Suprapubic skin (tissue), 4 donors: ENCODE results near the gene TRUB1. TPM values are rescaled to one million over a fixed set of nuclear protein-coding genes. Genes with fewer than 3 reads are reported as not detected.

ENCODE experiments used
- DNase-seq, 2 donors: peaks; one replicate each; pipeline ENCODE4 v3.0.0-alpha.2; 2019; ENCODE audit warnings: low spot score in 2 of 2
- H3K27ac ChIP-seq: fragments of 200-600 bp; sonication (generic); one replicate; pipeline ENCODE4 v1.5.1; 2019
- H3K27me3 ChIP-seq: fragments of 200-600 bp; sonication (generic); one replicate; pipeline ENCODE4 v1.5.1; 2019
- H3K36me3 ChIP-seq: fragments of 200-600 bp; sonication (generic); one replicate; pipeline ENCODE4 v1.5.1; 2019
- H3K4me1 ChIP-seq: fragments of 200-600 bp; sonication (generic); one replicate; pipeline ENCODE4 v1.5.1; 2019
- H3K4me3 ChIP-seq: fragments of 200-600 bp; sonication (generic); one replicate; pipeline ENCODE4 v1.5.1; 2019; ENCODE audit warnings: mild to moderate bottlenecking
- H3K9me3 ChIP-seq: fragments of 200-600 bp; sonication (generic); one replicate; pipeline ENCODE4 v1.5.1; 2019
- CTCF ChIP-seq, 2 donors: fragments of 200-600 bp in 1 of 2; fragments of 450-650 bp in 1 of 2; sonication (generic) in 1 of 2; IDR thresholded peaks; one replicate each; pipeline ENCODE4 v1.5.1; 2016 to 2019; ENCODE audit warnings: antibody characterized with exemption in 2 of 2, mild to moderate bottlenecking in 1 of 2, moderate library complexity in 1 of 2
- EP300 ChIP-seq: sonication (generic); formaldehyde crosslinking; IDR thresholded peaks from one replicate; pipeline ENCODE4 v1.6.1; 2017; ENCODE audit warnings: antibody characterized with exemption
- POLR2A ChIP-seq, 2 donors: fragments of 450-650 bp; IDR thresholded peaks; one replicate each; pipeline ENCODE4 v1.6.1; 2017; ENCODE audit warnings: antibody characterized with exemption in 2 of 2, mild to moderate bottlenecking in 2 of 2, moderate library complexity in 2 of 2
- POLR2AphosphoS5 ChIP-seq, 3 donors: sonication (generic); formaldehyde crosslinking; IDR thresholded peaks; one replicate each; pipeline ENCODE4 v1.6.1; 2017; ENCODE audit warnings: antibody characterized with exemption in 3 of 3
- WGBS: methylation state at CpG from one replicate; pipeline ENCODE4 v1.1.5; 2018; 5-methylcytosine and 5-hydroxymethylcytosine counted together
- total RNA-seq, 4 donors: library from RNA; depleted of rRNA; stranded (reverse); fragments of >200 nt; gene quantifications; one replicate each; pipeline ENCODE4 v1.1.0, GENCODE V29; 2016

Gene TRUB1
- total RNA-seq, 4 donors from 2014 or later, result 11.6 to 28.6 (median 15.0) TPM

DNA sequence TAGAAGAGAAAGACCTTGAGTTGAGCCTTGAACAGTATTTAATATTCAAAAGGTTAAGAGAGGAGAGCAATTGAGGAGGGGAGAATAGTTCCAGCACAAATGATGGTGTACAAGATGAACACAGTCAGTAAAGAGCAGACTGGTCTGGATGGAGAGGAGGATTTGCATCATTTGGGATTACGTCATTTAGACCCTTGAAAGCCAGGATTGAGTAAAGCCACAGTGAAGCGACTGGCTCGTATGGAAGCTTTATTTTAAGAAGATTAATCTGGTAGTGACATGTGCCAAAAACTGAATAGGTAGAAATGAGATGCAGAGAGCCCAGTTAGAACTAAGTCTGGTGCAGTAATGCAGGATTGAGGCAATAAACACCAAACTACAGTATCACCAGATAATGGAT lies 52.6 kb downstream of the TRUB1 start:
- H3K4me1 ChIP-seq, result no peaks in the 10 kb centered on the region
- no peak for DNase-seq
- H3K4me3 ChIP-seq, result no peak overlapping the region
- no peak overlapping the region for H3K27ac ChIP-seq
- TF ChIP-seq EP300, result no peak
- TF ChIP-seq CTCF (IDR thresholded peaks at IDR 0.05), result no peak
- no peak for TF ChIP-seq POLR2AphosphoS5 (IDR thresholded peaks at IDR 0.05)
- no peak for TF ChIP-seq POLR2A (IDR thresholded peaks at IDR 0.05)
- no peaks in the 10 kb centered on the region for H3K36me3 ChIP-seq
- no peaks in the 10 kb centered on the region for H3K9me3 ChIP-seq
- 91% methylated on average over 3 of the region's 3 CpGs for WGBS
- H3K27me3 ChIP-seq, result no peaks in the 10 kb centered on the region

DNA sequence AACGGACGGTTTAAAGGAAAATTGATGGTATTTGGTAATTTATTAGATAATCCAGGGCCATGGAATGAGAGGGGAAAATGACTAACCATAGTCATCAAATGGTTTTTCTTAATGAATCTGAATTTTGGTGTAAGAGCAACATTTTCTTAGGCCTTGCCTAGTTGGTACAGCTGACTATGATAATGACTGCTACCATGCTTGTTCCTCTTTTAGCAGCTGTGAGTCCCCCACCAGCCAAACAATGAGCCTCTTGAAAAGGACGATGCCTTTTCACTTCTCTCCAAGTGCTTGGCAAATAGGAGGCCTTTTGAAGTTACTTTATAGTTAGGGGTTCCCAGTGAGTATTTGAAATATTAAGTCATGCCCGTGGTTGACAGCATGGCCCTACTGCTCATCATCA lies 53.0 kb downstream of the TRUB1 start:
- WGBS, result 87% methylated on average over 4 of the region's 4 CpGs
- Histone ChIP-seq H3K4me3 (no peak overlapping the region), H3K36me3 (no peaks in the 10 kb centered on the region), H3K27ac (no peak overlapping the region), H3K27me3 (no peaks in the 10 kb centered on the region), H3K4me1 (no peaks in the 10 kb centered on the region), H3K9me3 (no peaks in the 10 kb centered on the region)
- no peak for DNase-seq
- no peak for TF ChIP-seq EP300
- no peak for TF ChIP-seq POLR2AphosphoS5 (IDR thresholded peaks at IDR 0.05)
- TF ChIP-seq CTCF (IDR thresholded peaks at IDR 0.05), result no peak
- TF ChIP-seq POLR2A (IDR thresholded peaks at IDR 0.05), result no peak

GRCh38 chr10:114992189-114992775 lies 54.3 kb downstream of the TRUB1 start:
- H3K27me3 ChIP-seq, result no peaks in the 10 kb centered on the region
- H3K27ac ChIP-seq, result no peak overlapping the region
- no peak for DNase-seq
- H3K36me3 ChIP-seq, result no peaks in the 10 kb centered on the region
- TF ChIP-seq POLR2AphosphoS5 (IDR thresholded peaks at IDR 0.05), result no peak
- TF ChIP-seq CTCF (IDR thresholded peaks at IDR 0.05), result no peak
- TF ChIP-seq POLR2A (IDR thresholded peaks at IDR 0.05), result no peak
- no peak for TF ChIP-seq EP300
- no peak overlapping the region for H3K4me3 ChIP-seq
- no peaks in the 10 kb centered on the region for H3K4me1 ChIP-seq
- 65% methylated on average over 9 of the region's 9 CpGs for WGBS
- H3K9me3 ChIP-seq, result no peaks in the 10 kb centered on the region

DNA sequence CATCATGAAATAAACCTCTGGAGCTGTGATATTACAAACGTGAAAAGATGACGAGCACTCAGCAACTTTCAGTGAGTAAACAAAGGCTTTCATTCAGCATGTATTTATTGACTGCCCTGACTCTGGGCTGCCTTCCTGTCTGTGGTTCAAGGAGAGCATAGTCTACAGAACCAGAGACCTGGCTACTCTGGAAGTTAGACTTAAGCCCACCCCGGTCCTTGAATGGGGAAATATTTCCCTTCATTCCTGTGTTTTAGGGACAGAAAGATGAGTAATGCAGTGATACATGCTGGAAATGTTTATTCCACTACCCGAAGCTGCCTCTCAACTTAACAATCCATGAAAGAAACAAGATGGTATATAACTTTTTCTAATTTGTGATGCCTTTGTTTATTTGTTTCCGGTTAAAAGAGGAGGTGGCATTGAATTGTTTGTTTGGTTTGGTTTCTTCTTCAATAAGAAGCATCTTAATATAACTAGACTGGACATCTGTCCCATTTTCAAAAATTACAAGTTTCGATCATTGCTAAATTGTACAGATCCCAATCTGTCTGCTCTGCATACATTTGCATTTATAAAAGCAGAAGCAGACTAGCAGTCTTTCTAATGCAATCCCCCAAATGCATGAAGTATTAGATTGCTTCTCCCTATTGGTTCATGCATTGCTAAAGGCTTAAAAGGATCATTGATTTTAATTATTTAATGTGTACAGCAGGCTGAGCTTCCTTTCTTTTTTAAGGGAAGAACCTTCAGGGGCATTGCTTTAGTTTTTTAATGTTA lies 57.7 kb downstream of the TRUB1 start:
- TF ChIP-seq EP300 (no peak), CTCF (IDR thresholded peaks at IDR 0.05) (no peak), POLR2AphosphoS5 (IDR thresholded peaks at IDR 0.05) (no peak), POLR2A (IDR thresholded peaks at IDR 0.05) (no peak)
- 82% methylated on average over 6 of the region's 6 CpGs for WGBS
- no peak overlapping the region for H3K4me3 ChIP-seq

DNA sequence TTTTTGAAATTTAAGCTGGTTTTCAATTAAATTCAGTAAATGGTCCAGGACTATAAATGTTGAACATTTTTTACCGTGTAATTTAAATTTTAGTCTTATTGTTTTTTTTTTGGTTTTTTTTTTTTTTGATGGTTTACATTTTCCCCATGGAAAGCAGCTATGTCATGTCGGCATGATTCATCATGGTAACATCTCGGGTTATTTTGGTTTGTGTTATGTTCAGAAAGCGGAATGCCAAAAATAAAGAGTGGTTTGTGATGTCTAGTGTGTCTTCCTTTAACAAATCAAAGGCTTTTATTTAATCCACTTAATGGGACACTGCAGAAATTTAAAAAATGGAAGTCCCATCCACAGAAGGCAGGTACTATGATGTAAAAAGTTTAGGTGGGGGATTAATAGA lies 58.5 kb downstream of the TRUB1 start:
- Histone ChIP-seq H3K36me3 (no peaks in the 10 kb centered on the region), H3K27me3 (no peaks in the 10 kb centered on the region), H3K4me3 (no peak overlapping the region), H3K27ac (no peak overlapping the region), H3K9me3 (no peaks in the 10 kb centered on the region), H3K4me1 (no peaks in the 10 kb centered on the region)
- no peak for TF ChIP-seq EP300
- no peak for TF ChIP-seq CTCF (IDR thresholded peaks at IDR 0.05)
- no peak for TF ChIP-seq POLR2AphosphoS5 (IDR thresholded peaks at IDR 0.05)
- TF ChIP-seq POLR2A (IDR thresholded peaks at IDR 0.05), result no peak
- WGBS, result 90% methylated on average over 4 of the region's 4 CpGs
- DNase-seq, result no peak

More for the DNA sequence above, 57.7 kb downstream of the TRUB1 start:
- Histone ChIP-seq H3K36me3 (no peaks in the 10 kb centered on the region), H3K27ac (no peak overlapping the region), H3K27me3 (no peaks in the 10 kb centered on the region), H3K9me3 (no peaks in the 10 kb centered on the region), H3K4me1 (no peaks in the 10 kb centered on the region)
- DNase-seq, result no peak
